BE2C (cell line): ENCODE results near the gene MGA.

Source experiments
- DNase-seq: peaks from one replicate; pipeline ENCODE4 v3.0.0-alpha.2; 2020
- H3K27me3 ChIP-seq: fragments of 250-450 bp; sonication (Bioruptor Pico); 2 replicates; pipeline ENCODE4 v1.5.1; 2020; ENCODE audit warnings: mild to moderate bottlenecking
- H3K36me3 ChIP-seq: fragments of 250-450 bp; sonication (Bioruptor Pico); 2 replicates; pipeline ENCODE4 v1.5.1; 2020; ENCODE audit warnings: mild to moderate bottlenecking
- H3K4me1 ChIP-seq: fragments of 250-450 bp; sonication (Bioruptor Pico); 2 replicates; pipeline ENCODE4 v1.5.1; 2020
- H3K4me3 ChIP-seq: 2 replicates; pipeline ENCODE4 v1.5.1; 2011; ENCODE audit warnings: low read depth, low read length
- H3K9me3 ChIP-seq: fragments of 250-450 bp; sonication (Bioruptor Pico); 2 replicates; pipeline ENCODE4 v1.5.1; 2020
- CTCF ChIP-seq: IDR thresholded peaks from 2 replicates; pipeline ENCODE4 v1.5.1; 2012; ENCODE audit warnings: mild to moderate bottlenecking, low read depth, low read length

The MGA gene

GRCh38 chr15:41774882-41775417 is 114.7 kb downstream of the MGA start:
- H3K4me3 ChIP-seq, result peak overlapping the region; percentile 84
- H3K36me3 ChIP-seq, result no peaks in the 10 kb centered on the region
- DNase-seq, result no peak
- no peak for TF ChIP-seq CTCF
- no peaks in the 10 kb centered on the region for H3K27me3 ChIP-seq
- H3K9me3 ChIP-seq, result no peaks in the 10 kb centered on the region
- H3K4me1 ChIP-seq, result peaks cover 12% of the 10 kb centered on the region

- no peaks in the 10 kb centered on the region for H3K27me3 ChIP-seq
- peaks cover 12% of the 10 kb centered on the region for H3K4me1 ChIP-seq
- H3K36me3 ChIP-seq, result no peaks in the 10 kb centered on the region
- no peak for TF ChIP-seq CTCF
- H3K4me3 ChIP-seq, result peak overlapping the region; percentile 84
- DNase-seq, result no peak
- H3K9me3 ChIP-seq, result no peaks in the 10 kb centered on the region
Observed at GRCh38 chr15:41775651-41776050, 115.4 kb downstream of the MGA start.

DNA sequence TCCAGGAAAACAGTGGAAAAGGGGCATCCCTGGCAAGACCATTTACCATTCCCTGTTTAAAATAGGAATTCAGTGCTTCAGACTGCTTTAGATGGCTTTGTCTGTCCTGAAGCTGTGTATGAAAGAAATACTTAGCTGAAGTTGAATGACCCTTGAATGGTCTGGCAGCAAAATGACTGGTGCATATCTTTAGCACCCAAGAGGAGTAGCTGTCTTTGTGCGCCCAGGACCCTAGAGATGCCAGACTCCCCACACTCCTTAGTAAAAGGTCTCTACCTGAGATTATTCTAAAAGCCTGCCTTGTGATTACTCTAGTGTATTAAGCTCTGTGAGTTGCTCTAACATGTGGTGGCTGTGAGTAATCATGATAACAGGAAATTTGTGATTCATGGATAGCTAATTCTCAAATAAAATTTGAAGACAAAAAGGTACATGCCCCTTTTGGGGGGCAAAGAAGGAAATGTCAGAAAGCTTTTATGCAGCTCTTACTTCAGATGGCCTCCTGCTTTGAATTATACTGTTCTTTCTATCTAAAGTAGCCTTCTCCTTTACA is 117.3 kb downstream of the MGA start:
- Histone ChIP-seq H3K36me3 (no peaks in the 10 kb centered on the region), H3K9me3 (no peaks in the 10 kb centered on the region), H3K27me3 (no peaks in the 10 kb centered on the region), H3K4me1 (peaks cover 12% of the 10 kb centered on the region), H3K4me3 (no peak overlapping the region)
- DNase-seq, result no peak
- no peak for TF ChIP-seq CTCF

- no peaks in the 10 kb centered on the region for H3K27me3 ChIP-seq
- H3K4me3 ChIP-seq, result no peak overlapping the region
- H3K9me3 ChIP-seq, result no peaks in the 10 kb centered on the region
- no peaks in the 10 kb centered on the region for H3K36me3 ChIP-seq
- peaks cover 12% of the 10 kb centered on the region for H3K4me1 ChIP-seq
- no peak for DNase-seq
- TF ChIP-seq CTCF, result no peak
Observed at GRCh38 chr15:41778521-41778920, 118.3 kb downstream of the MGA start.

- H3K4me1 ChIP-seq, result peaks cover 12% of the 10 kb centered on the region
- H3K4me3 ChIP-seq, result no peak overlapping the region
- no peak for TF ChIP-seq CTCF
- no peaks in the 10 kb centered on the region for H3K9me3 ChIP-seq
- H3K36me3 ChIP-seq, result no peaks in the 10 kb centered on the region
- no peak for DNase-seq
- H3K27me3 ChIP-seq, result no peaks in the 10 kb centered on the region
Observed at GRCh38 chr15:41779662-41780157, 119.5 kb downstream of the MGA start.

DNA sequence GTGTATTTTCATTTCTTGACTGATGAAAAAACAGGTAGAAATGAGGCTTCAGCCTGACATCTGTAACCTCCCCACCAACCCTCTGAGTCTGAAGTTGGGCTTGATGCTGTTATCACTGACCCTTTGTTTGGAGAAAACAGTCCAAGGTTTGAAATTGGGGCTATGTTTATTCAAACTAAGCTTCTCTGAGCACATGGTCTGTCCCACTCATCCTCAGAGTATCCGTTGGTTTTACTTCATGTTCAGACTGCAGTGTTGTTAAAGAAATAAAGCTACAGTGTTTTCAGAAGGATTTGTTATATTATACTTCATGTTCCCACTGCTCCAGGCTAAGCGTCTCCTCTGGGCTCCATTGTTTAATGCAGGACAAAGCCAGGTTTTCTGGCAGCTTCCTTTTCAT is 120.1 kb downstream of the MGA start:
- H3K4me1 ChIP-seq, result peaks cover 10% of the 10 kb centered on the region
- no peak for TF ChIP-seq CTCF
- DNase-seq, result no peak

More for the DNA sequence above, 120.1 kb downstream of the MGA start:
- no peak overlapping the region for H3K4me3 ChIP-seq
- no peaks in the 10 kb centered on the region for H3K36me3 ChIP-seq
- H3K9me3 ChIP-seq, result no peaks in the 10 kb centered on the region
- no peaks in the 10 kb centered on the region for H3K27me3 ChIP-seq
